GM10847 (cell line): ENCODE data around the gene STK10.

ENCODE experiments used
- POLR2A ChIP-seq: IDR thresholded peaks from 2 replicates; pipeline ENCODE4 v1.6.1; 2011; ENCODE audit not compliant: insufficient read length; ENCODE audit errors: extremely low read depth

Gene STK10

DNA sequence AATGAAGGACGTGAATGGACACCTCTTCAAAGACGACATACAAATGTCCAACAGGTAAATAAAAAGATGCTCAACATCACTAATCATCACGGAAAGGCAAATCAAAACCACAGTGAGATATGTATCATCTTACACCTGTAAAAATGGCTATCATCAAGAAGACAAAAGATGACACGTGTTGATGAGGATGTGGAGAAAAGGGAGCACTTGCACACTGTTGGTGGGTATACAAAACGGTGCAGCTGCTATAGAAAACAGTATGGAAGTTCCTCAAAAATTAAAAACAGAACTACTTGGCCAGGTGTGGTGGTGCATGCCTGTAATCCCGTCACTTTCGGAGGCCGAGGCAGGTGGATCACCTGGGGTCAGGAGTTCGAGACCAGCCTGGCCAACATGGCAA, 47.9 kb downstream of the STK10 start:
- TF ChIP-seq POLR2A, result no peak

- no peak for TF ChIP-seq POLR2A
Measured at GRCh38 chr5:172137046-172137445, 51.0 kb downstream of the STK10 start.

- TF ChIP-seq POLR2A, result no peak
Measured at GRCh38 chr5:172133359-172134029, 54.5 kb downstream of the STK10 start.

DNA sequence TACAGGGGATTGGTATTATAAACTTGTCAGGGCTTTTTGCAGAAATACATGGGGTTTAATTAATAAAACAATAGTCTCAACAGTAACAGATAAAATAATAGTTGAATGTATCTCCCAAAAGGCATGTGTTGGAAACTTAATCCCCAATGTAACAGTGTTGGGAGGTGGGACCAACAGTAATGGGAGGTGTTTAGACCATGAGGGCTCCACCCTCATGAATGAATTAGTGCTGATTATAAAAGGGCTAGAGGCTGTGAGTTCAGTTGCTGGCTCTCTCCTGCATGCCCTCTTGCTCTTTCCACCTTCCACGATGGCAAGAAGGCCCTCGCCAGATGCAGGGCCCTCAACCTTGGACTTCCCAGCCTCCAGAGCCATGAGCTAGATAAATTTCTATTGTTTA, 56.3 kb downstream of the STK10 start:
- no peak for TF ChIP-seq POLR2A

DNA sequence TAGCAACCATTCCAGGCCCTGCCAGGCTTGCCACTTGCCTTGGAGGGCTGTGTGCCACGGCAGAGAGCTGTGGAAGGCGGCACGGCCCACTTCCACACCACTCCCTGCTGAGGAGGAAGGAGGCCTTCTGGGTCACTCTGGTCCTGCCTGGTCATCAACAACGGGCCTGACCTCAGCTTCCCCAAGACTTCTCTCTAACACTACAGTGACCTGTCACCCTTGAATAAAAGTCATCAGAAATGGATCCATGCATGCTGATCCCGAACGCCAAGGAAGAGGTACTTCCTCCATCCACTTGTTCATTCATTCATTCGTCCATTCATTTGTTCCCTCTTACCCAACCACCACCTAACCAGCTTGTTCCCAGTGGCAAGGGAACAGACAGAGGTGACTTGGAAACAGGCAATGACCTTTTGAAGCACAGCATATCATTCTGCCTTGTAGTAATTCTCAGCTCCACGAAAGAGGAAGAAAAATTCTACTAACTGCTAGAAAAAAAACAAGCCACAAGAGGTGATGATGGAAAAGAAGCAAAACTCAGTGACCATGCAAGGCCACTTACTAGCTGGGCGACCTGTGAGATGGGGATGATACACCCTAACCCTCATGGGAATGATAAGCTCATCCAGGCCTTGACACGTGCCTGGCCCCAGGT, 58.6 kb downstream of the STK10 start:
- TF ChIP-seq POLR2A, result no peak

DNA sequence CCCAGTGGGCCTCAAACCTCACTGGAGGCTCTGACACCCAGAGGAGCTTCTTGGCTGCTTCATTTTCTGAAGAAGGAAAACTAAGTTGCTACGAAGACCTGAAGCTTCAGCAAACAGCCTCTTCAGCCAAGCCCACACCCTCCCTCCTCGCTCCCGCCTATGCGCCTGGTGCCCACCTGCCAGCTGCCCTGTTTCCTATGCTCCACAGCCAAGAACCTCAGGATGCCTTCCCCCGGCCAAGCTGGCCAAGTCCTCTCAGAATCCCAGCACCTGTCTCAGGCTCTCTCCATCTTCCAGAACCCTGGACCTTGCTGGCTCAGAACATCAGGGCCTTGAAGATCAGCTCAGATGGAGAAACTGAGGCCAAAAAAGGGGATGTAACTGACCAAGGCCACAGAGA, 60.4 kb downstream of the STK10 start:
- TF ChIP-seq POLR2A, result no peak

DNA sequence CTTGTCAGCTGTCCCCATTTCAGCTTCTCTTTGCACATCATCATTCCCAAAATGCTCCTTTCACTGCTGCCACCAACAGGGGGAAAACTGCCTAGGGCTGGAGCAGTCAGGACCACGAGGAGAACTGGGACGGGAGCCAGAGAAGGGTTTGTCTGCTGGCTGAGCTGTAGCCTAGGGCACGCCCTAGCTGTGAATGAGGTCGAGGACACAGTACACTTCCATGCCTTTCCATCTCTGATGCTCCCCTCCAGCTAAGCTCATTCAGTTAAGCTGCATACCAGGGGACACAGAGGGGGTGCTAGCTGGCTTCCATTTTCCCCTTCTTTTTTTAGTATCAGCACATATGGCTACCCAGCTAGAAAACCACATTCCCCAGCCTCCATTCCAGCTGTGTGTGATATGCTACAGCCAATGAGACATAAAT, 64.7 kb downstream of the STK10 start:
- no peak for TF ChIP-seq POLR2A

GRCh38 chr5:172119921-172120688, 67.9 kb downstream of the STK10 start:
- TF ChIP-seq POLR2A, result no peak

DNA sequence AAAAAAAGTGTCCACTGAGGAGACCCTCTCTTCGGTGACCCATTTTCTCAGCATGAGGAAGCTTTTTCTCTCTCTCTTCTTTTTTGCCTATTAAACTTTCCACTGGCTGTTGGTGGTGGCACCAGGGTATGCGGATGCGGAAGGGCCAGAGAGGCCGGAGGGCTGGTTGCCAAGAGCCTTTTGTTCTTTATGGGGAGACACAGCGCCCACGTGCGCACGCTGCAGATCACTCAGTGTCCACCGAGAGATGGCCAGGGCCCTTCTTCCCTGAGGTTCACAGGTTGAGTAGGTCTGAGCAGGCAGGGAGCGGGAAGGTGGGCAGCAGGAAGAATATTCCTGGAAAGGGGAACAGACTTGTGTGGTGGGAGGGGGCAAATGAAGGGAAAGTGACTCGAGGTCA, 69.1 kb downstream of the STK10 start:
- TF ChIP-seq POLR2A, result no peak

GRCh38 chr5:172117977-172118701, 69.9 kb downstream of the STK10 start:
- no peak for TF ChIP-seq POLR2A

DNA sequence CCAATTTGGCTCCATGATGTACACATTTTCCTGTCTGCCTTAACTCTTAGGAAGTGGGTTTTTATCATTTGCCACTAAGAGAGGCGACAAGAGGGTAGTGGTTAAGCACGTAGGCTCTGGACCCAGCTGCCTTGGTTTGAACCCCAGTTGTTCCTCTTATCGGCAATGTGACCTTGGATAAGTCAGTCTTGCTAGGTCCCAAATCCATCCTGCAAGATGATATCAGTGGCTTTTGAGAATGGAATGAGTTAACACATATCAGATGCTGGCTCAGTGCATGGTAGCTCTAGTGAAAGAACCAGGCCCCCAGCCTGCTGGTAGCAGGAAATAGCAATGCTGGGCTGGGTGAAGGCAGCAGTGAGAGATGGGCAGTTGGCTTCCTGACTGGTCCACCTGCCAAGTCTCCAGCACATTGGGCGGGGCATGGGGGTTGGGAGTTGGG, 72.5 kb downstream of the STK10 start:
- TF ChIP-seq POLR2A, result no peak

GRCh38 chr5:172114875-172115422, 73.1 kb downstream of the STK10 start:
- peak; percentile 24 for TF ChIP-seq POLR2A

DNA sequence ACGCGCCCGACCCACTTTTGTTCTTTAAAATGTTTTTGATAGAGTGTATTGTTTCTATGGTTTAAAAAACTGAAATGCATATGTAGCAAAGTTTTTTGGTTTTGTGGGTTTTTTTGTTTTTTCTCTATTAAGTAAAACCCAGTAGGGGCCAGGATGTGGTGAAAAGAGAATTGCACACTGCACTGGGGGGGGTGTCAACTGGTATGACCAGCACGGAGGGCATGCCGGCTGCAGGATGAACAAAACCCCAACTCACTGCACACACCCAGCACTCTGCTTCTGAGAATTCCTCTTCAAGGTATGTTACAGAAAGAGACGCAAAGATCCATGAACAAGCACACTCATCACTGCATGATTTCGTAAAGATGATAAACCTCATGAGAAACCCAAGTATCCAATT, 75.0 kb downstream of the STK10 start:
- no peak for TF ChIP-seq POLR2A

DNA sequence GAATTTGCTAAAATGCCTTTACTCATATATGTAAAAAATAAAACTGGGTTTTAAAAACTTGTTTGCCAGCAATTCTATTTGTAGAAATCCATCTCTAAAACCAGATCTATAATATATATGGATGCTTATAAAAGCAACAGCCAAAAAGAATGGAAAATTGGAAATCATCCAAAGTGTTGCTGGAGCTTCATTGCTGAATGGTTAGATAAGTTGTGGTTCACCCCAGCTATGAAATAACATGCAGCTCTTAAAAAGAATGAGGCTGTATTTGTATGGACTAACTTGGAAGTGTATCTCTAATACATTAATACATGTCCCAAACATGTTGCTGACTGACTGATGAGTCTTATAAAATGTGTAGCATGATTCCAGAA, 76.2 kb downstream of the STK10 start:
- TF ChIP-seq POLR2A, result no peak
